ENCODE results near the gene CLTA. TPM values are rescaled to one million over a fixed set of nuclear protein-coding genes. Genes with fewer than 3 reads are reported as not detected.

Gene CLTA, protein sequence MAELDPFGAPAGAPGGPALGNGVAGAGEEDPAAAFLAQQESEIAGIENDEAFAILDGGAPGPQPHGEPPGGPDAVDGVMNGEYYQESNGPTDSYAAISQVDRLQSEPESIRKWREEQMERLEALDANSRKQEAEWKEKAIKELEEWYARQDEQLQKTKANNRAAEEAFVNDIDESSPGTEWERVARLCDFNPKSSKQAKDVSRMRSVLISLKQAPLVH
- total RNA-seq (199 TPM), polyA plus RNA-seq (131 TPM)
- long read RNA-seq, donor 1, transcript CLTA-202 (5 exons, 1,073 nt) = major isoform, 13 of 18 reads
- long read RNA-seq, donor 1, partial matches to known transcripts = 5 of 18 reads
- long read RNA-seq, donor 1, other reads (novel, unspliced or antisense) = 0 of 18 reads
- long read RNA-seq, donor 2 = 0 reads
- long read RNA-seq, donor 3, transcript CLTA-202 (5 exons, 1,073 nt) = major isoform, 142 of 172 reads
- long read RNA-seq, donor 3, partial matches to known transcripts = 27 of 172 reads
- long read RNA-seq, donor 3, other reads (novel, unspliced or antisense) = 0 of 172 reads
- long read RNA-seq, donor 4, transcript CLTA-202 (5 exons, 1,073 nt) = major isoform, 59 of 104 reads
- long read RNA-seq, donor 4, partial matches to known transcripts = 42 of 104 reads
- long read RNA-seq, donor 4, other reads (novel, unspliced or antisense) = 0 of 104 reads
- long read RNA-seq, donor 5, transcript CLTA-202 (5 exons, 1,073 nt) = major isoform, 168 of 203 reads
- long read RNA-seq, donor 5, partial matches to known transcripts = 30 of 203 reads
- long read RNA-seq, donor 5, other reads (novel, unspliced or antisense) = 0 of 203 reads
- long read RNA-seq, donor 6, transcript CLTA-202 (5 exons, 1,073 nt) = major isoform, 73 of 74 reads
- long read RNA-seq, donor 6, partial matches to known transcripts = 0 of 74 reads
- long read RNA-seq, donor 6, other reads (novel, unspliced or antisense) = 0 of 74 reads
- long read RNA-seq, donor 7, transcript CLTA-202 (5 exons, 1,073 nt) = major isoform, 64 of 83 reads
- long read RNA-seq, donor 7, partial matches to known transcripts = 15 of 83 reads
- long read RNA-seq, donor 7, other reads (novel, unspliced or antisense) = 0 of 83 reads
- long read RNA-seq, donor 8, transcript CLTA-202 (5 exons, 1,073 nt) = major isoform, 57 of 58 reads
- long read RNA-seq, donor 8, partial matches to known transcripts = 0 of 58 reads
- long read RNA-seq, donor 8, other reads (novel, unspliced or antisense) = 0 of 58 reads
- long read RNA-seq, donor 9, transcript CLTA-202 (5 exons, 1,073 nt) = major isoform, 51 of 56 reads
- long read RNA-seq, donor 9, partial matches to known transcripts = 5 of 56 reads
- long read RNA-seq, donor 9, other reads (novel, unspliced or antisense) = 0 of 56 reads
- long read RNA-seq, donor 10, transcript CLTA-202 (5 exons, 1,073 nt) = major isoform, 86 of 118 reads
- long read RNA-seq, donor 10, partial matches to known transcripts = 29 of 118 reads
- long read RNA-seq, donor 10, other reads (novel, unspliced or antisense) = 0 of 118 reads

DNA sequence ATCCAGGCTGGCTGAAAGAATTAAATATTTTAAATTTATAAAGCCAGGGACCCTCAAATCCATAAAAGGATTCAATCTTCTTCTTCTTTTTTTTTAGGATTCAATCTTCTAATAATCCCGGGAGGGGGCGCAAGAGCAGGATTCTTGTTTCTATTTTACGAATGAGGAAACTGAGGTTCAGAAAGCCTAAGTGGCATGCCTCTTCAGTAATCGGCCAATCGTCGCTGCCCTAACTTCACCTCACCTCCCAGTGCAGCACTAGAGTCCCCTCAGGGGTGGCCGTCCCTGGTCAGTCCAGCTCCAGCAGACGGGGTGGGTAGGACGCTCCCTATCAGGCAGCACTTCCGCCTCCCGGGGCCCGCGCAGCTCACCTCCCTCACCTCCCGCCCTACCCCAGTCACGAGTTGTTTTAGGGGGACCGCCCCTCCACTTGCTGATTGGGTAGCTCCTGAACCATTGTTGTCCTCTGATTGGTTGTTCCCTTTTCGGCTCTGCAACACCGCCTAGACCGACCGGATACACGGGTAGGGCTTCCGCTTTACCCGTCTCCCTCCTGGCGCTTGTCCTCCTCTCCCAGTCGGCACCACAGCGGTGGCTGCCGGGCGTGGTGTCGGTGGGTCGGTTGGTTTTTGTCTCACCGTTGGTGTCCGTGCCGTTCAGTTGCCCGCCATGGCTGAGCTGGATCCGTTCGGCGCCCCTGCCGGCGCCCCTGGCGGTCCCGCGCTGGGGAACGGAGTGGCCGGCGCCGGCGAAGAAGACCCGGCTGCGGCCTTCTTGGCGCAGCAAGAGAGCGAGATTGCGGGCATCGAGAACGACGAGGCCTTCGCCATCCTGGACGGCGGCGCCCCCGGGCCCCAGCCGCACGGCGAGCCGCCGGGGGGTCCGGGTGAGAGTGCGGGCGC lies at the start of gene CLTA:
TSS of gene CLTA (plus strand) at position 534 of the 902 bp plus-strand sequence. CDS start at position 670, 136 bp downstream.
- Histone ChIP-seq H3K36me3 (ENCODE audit: control insufficient read depth in 2 of 2, insufficient read depth in 2 of 2, low read length in 1 of 2) (peaks cover 3 to 15% of the 10 kb centered on the region in 2 donors), H3K27me3 (ENCODE audit: control insufficient read depth in 2 of 2, insufficient read depth in 1 of 2, low read length in 1 of 2) (peaks cover 0 to 2% of the 10 kb centered on the region in 2 donors), H3K4me3 (ENCODE audit: low read length in 2 of 2) (peak within 1 kb of the TSS; percentile 90 to 96), H3K9me3 (ENCODE audit: control insufficient read depth in 2 of 2, insufficient read depth in 1 of 2, low read length in 1 of 2) (no peaks in the 10 kb centered on the region), H3K4me1 (ENCODE audit: control insufficient read depth in 2 of 2, insufficient read depth in 2 of 2, low read length in 2 of 2) (peaks cover 16 to 24% of the 10 kb centered on the region in 2 donors), H3K27ac (ENCODE audit: low read depth in 1 of 2, low read length in 1 of 2) (peak within 1 kb of the TSS; percentile 85 to 97)
- WGBS = under 1% methylated on average over 68 of the region's 68 CpGs
- peak; percentile 88 to 99 (median 96) for DNase-seq (ENCODE audit: low read depth in 6 of 9, low spot score in 9 of 9)

DNA sequence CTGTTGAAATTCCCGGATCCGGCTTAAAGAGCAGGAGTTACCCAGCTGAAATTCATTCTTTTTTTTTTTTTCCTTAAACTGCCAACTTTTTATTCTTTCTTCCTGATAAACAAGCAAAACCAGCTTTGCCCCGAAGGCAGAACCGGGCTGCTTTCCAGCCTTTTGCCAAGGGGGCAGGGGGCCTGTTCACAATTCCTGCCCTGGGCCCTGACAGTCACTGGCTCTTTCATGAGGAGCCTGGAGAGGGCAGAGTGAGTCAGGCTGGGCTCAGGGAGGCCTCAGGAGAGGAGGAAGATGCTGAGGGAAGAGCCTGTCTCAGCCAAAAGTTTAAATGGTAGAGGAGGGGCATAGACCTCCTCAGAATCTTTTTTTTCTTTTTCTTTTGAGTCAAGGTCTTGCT lies 49.4 kb upstream of the CLTA start:
- DNase-seq (ENCODE audit: low read depth in 6 of 9, low spot score in 9 of 9) = no peak
- peaks cover 3 to 17% of the 10 kb centered on the region in 2 donors for H3K9me3 ChIP-seq (ENCODE audit: control insufficient read depth in 2 of 2, insufficient read depth in 1 of 2, low read length in 1 of 2)
- WGBS = 92% methylated on average over 4 of the region's 4 CpGs
- H3K27me3 ChIP-seq (ENCODE audit: control insufficient read depth in 2 of 2, insufficient read depth in 1 of 2, low read length in 1 of 2) = peaks cover 0 to 15% of the 10 kb centered on the region in 2 donors
- no peak overlapping the region for H3K4me3 ChIP-seq (ENCODE audit: low read length in 2 of 2)
- H3K27ac ChIP-seq (ENCODE audit: low read depth in 1 of 2, low read length in 1 of 2) = no peak overlapping the region
- H3K4me1 ChIP-seq (ENCODE audit: control insufficient read depth in 2 of 2, insufficient read depth in 2 of 2, low read length in 2 of 2) = peaks cover 41 to 78% of the 10 kb centered on the region in 2 donors
- H3K36me3 ChIP-seq (ENCODE audit: control insufficient read depth in 2 of 2, insufficient read depth in 2 of 2, low read length in 1 of 2) = no peaks in the 10 kb centered on the region

DNA sequence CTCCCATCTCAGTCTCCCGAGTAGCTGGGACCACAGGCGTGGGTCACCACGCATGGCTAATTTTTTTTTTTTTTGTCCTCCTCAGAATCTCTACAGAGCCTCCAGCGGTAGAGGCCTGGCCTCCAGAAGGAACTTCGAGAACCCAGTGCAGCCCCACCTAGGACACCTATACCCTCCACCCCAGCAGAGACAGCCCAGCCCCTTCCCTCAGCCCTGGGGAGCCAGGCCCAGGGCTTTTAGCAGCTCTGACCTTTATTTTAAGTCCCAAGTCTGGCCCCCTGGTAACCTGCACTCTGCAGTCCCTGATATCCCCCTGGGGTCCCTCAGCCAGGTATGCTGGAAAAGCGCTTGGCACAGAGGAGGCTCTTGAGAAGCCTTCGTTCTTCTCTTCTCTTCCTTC lies 49.0 kb upstream of the CLTA start:
- peaks cover 41 to 78% of the 10 kb centered on the region in 2 donors for H3K4me1 ChIP-seq (ENCODE audit: control insufficient read depth in 2 of 2, insufficient read depth in 2 of 2, low read length in 2 of 2)
- DNase-seq (ENCODE audit: low read depth in 6 of 9, low spot score in 9 of 9) = no peak
- 84% methylated on average over 7 of the region's 7 CpGs for WGBS

DNA sequence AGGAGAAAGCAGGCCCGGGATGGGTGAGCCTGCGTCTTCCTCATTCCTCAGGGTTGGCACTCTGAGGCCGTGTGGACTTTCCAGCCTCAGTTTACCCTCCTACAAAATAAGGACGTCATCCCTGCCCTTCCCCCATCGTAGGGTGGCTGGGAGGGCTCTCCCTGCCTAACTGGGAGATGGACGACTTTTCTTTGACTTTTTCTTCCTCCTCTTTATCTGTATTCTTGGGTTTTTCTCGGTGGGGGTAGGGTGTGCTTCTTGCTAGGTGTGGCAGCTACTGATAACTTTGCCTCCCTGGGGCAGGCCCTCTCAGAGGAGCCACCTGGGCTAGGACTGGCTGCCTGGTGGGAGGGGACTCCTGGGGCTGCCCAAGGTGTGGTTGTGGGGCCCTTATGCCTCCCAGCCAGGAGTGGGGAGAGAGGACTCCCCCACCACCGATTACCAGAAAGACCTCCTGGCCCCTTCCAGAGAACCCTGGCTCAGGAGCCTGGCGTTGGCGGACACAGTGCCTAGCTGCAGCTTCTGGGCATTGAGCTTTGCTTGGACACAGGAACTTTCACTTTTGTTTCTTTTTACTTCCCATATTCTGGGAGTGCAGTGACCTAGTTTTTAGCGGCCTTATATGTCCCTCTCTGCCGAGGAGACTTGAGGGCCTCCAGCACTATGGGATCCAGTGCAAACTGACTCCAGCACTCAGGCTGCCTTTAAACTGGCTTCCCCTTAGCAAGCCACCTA lies 48.0 kb upstream of the CLTA start:
- DNase-seq (ENCODE audit: low read depth in 6 of 9, low spot score in 9 of 9) = peak in 1 of 9 donors; percentile 38
- H3K4me1 ChIP-seq (ENCODE audit: control insufficient read depth in 2 of 2, insufficient read depth in 2 of 2, low read length in 2 of 2) = peaks cover 35 to 70% of the 10 kb centered on the region in 2 donors
- 43% methylated on average over 12 of the region's 12 CpGs for WGBS

More for the DNA sequence above, 49.0 kb upstream of the CLTA start:
- no peaks in the 10 kb centered on the region for H3K36me3 ChIP-seq (ENCODE audit: control insufficient read depth in 2 of 2, insufficient read depth in 2 of 2, low read length in 1 of 2)
- H3K27me3 ChIP-seq (ENCODE audit: control insufficient read depth in 2 of 2, insufficient read depth in 1 of 2, low read length in 1 of 2) = peaks cover 0 to 15% of the 10 kb centered on the region in 2 donors
- H3K9me3 ChIP-seq (ENCODE audit: control insufficient read depth in 2 of 2, insufficient read depth in 1 of 2, low read length in 1 of 2) = peaks cover 4 to 17% of the 10 kb centered on the region in 2 donors
- H3K4me3 ChIP-seq (ENCODE audit: low read length in 2 of 2) = no peak overlapping the region
- peak overlapping the region in 1 of 2 donors; percentile 50 for H3K27ac ChIP-seq (ENCODE audit: low read depth in 1 of 2, low read length in 1 of 2)

DNA sequence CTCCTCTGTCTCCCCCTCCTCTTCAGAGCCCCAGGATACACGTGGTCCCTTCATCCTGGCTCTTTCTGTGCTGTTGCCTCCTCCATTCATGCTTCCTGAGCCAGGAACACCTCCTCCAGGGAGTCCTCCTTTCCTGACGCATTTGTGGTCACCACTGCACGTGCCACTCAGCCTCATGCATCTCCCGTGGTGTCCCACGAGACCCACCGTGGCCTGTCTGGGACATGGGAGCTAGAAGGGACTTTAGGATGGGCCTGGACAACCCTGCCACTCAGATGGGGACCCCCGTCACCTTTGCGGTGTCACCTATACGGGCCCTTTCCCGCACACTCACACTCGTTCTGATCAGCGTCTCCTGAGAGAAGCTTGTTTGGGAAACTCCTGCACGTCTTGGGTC lies 47.5 kb upstream of the CLTA start:
- Histone ChIP-seq H3K36me3 (ENCODE audit: control insufficient read depth in 2 of 2, insufficient read depth in 2 of 2, low read length in 1 of 2) (no peaks in the 10 kb centered on the region), H3K9me3 (ENCODE audit: control insufficient read depth in 2 of 2, insufficient read depth in 1 of 2, low read length in 1 of 2) (peaks cover 4 to 13% of the 10 kb centered on the region in 2 donors), H3K27me3 (ENCODE audit: control insufficient read depth in 2 of 2, insufficient read depth in 1 of 2, low read length in 1 of 2) (peaks cover 0 to 3% of the 10 kb centered on the region in 2 donors), H3K4me1 (ENCODE audit: control insufficient read depth in 2 of 2, insufficient read depth in 2 of 2, low read length in 2 of 2) (peaks cover 35 to 72% of the 10 kb centered on the region in 2 donors), H3K4me3 (ENCODE audit: low read length in 2 of 2) (no peak overlapping the region), H3K27ac (ENCODE audit: low read depth in 1 of 2, low read length in 1 of 2) (peak overlapping the region in 1 of 2 donors; percentile 3)
- peak in 1 of 9 donors; percentile 49 for DNase-seq (ENCODE audit: low read depth in 6 of 9, low spot score in 9 of 9)
- WGBS = 70% methylated on average over 13 of the region's 13 CpGs

More for the DNA sequence above, 48.0 kb upstream of the CLTA start:
- H3K9me3 ChIP-seq (ENCODE audit: control insufficient read depth in 2 of 2, insufficient read depth in 1 of 2, low read length in 1 of 2) = peaks cover 4 to 13% of the 10 kb centered on the region in 2 donors
- H3K27ac ChIP-seq (ENCODE audit: low read depth in 1 of 2, low read length in 1 of 2) = peak overlapping the region; percentile 50 to 71
- no peak overlapping the region for H3K4me3 ChIP-seq (ENCODE audit: low read length in 2 of 2)
- no peaks in the 10 kb centered on the region for H3K36me3 ChIP-seq (ENCODE audit: control insufficient read depth in 2 of 2, insufficient read depth in 2 of 2, low read length in 1 of 2)
- H3K27me3 ChIP-seq (ENCODE audit: control insufficient read depth in 2 of 2, insufficient read depth in 1 of 2, low read length in 1 of 2) = peaks cover 0 to 6% of the 10 kb centered on the region in 2 donors

DNA sequence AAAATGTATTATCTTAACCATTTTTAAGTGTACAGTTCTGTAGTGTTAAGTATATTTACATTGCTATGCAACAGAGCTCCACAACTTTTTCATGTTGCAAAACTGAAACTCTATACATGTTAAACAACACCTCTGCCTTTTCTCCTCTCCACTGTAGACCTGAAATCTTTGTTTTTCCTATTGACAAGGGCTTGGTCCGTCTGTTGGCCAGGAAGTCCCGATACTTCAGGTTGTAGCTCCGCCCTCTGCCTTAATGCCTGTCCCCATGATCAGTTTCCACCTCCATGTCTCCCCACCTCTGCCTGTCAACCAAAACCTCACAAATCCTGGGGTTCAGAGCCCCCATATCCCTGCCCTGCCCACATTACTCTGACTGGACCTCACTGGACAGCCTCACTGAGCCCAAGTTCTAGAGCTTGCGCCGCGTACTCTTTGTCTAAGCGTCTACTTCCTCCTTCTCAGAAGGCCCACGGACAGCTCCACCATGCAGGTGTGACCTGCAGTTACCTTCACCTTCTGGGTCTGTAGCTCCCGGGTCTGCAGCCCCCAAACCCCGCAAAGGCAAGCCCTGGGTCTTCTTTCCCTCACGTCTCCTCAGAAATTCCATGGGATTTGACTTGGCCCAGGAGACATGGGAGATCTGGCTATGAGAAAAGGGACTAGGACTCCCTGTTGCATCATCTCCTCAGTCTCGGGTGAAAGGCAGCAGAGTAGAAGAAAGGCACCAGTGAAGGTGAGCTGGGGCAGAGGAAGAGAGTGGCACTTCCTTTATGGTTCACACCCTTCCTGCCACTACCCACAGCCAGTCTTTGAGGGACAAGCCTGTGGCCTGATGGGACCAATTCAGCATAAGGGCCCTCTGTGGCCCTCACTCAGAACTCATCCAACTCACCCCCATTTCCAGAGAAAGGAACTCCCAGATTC lies 46.1 kb upstream of the CLTA start:
- WGBS = 79% methylated on average over 12 of the region's 12 CpGs
- no peak overlapping the region for H3K4me3 ChIP-seq (ENCODE audit: low read length in 2 of 2)
- H3K27me3 ChIP-seq (ENCODE audit: control insufficient read depth in 2 of 2, insufficient read depth in 1 of 2, low read length in 1 of 2) = no peaks in the 10 kb centered on the region
- H3K27ac ChIP-seq (ENCODE audit: low read depth in 1 of 2, low read length in 1 of 2) = no peak overlapping the region
- DNase-seq (ENCODE audit: low read depth in 6 of 9, low spot score in 9 of 9) = peak in 1 of 9 donors; percentile 16
- no peaks in the 10 kb centered on the region for H3K36me3 ChIP-seq (ENCODE audit: control insufficient read depth in 2 of 2, insufficient read depth in 2 of 2, low read length in 1 of 2)
- H3K9me3 ChIP-seq (ENCODE audit: control insufficient read depth in 2 of 2, insufficient read depth in 1 of 2, low read length in 1 of 2) = peaks cover 4 to 13% of the 10 kb centered on the region in 2 donors
- peaks cover 42 to 66% of the 10 kb centered on the region in 2 donors for H3K4me1 ChIP-seq (ENCODE audit: control insufficient read depth in 2 of 2, insufficient read depth in 2 of 2, low read length in 2 of 2)

Measured in thymus (tissue), 14 donors.